Glomerular visceral epithelial cell (primary cell): Measurements from ENCODE around the gene TIMM17A.
"Not testable (repeated sequence)": the region's sequence is repeated elsewhere in the genome, so short reads cannot be mapped to it uniquely, and the experiment has no call there.

Source experiments
- DNase-seq: peaks from one replicate; pipeline ENCODE4 v3.0.0-alpha.2; 2016; ENCODE audit errors: extremely low spot score

Gene TIMM17A

DNA sequence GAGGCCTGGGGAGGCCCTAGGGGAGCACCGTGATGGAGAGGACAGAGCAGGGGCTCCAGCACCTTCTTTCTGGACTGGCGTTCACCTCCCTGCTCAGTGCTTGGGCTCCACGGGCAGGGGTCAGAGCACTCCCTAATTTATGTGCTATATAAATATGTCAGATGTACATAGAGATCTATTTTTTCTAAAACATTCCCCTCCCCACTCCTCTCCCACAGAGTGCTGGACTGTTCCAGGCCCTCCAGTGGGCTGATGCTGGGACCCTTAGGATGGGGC lies 60.3 kb downstream of the TIMM17A start:
- no peak for DNase-seq

DNA sequence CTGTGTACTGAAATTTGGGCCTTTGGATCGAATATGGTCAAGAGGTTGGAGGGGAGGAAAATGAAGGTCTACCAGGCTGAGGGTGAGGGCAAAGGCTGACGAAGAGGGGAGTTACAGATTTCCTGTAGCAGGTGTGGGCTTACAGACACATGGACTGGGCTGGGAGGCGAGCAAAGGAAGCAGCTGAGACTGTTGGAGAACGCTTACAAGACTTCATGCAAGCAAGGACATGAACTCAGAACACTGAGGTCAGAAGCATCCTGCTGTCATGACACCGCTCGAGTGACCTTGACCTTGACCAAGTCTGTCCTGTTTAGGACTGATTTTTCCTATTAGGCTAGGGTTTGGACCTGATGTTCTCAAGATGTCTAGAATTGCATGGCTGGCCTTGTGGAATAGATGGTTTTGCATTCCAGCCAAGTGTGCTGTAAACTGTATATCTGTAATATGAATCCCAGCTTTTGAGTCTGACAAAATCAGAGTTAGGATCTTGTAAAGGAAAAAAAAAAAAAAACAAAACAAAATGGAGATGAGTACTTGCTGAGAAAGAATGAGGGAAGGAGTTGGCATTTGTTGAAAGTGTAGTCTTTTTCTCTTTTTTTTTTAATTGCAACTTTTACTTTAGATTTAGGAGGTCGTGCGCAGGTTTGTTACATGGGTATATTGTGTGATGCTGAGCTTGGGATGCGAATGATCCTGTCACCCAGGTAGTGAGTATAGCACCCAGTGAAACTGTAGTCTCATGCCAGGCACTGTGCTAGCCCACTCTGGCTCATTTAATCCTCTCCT lies 60.9 kb downstream of the TIMM17A start:
- DNase-seq, result no peak

DNA sequence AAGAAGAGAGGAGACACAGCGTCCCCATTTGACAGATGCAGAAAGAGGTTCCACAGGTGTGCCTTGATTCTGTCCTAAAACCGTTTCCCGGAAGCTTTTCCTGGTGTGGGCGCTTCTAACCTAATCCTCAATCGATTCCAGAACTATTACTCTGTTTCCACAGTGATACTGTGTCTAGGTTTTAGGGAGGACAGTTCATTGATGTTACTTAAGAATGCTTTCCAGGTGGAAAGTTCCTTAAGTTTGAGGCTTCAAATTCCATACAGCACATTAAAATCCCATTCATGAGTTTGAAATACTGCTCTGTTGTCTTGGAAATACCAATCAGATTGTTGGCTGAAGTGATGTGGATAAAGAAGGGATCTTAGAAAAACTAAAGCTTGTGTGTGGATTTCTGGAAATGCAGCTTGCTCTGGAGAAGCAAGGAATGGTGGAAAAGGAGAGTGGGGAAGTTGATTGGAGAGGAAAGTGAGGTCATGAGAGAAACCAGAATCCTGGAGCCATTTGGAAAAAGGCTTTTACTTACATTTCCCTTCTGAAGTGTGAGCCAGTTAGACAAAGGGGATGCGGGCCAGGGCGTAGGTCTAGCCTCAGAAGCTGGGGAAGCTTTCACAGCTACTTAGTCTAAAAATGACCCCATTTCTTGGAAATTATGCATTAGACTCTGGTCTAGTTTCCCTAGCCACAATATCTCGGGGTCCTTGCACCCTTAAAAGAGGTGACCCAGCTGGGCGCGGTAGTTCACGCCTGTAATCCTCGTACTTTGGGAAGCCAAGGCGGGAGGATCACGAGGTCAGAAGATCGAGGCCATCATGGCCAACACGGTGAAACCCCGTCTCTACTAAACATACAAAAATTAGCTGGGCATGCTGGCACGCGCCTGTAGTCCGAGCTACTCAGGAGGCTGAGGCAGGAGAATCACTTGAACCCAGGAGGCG lies 61.8 kb downstream of the TIMM17A start:
- DNase-seq, result no peak

DNA sequence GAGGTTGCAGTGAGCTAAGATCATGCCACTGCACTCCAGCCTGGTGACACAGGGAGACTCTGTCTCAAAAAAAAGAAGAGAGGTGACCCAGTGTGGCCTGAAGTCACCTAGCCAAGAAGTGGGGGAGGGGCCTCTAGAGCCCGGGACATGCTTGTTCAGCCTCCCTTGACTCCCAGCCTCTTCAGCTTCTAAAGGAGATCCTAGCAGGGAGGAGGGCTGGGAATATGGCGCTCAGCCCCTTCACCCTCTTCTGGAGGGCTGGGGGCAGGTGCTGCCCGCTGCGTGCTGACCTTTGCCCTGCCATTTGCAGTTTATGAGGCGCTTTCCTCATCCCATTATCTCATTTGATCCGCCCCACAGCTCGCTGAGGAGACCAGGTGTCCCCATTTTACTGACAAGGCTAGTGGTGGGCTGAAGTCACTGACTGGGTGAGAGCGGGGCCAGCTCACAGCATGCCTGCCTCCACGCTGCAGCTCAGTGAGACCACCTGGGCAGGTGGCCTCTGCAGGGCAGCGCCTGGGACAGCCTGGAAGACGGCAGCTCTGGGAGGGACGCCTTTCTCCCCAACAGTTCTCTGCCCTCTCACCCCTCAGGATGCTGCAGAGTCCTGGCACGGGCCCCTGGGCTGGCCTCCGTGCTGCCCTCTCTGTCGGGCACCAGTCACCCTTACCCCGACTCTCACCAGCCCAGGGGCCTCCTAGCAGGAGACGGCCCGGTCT lies 62.6 kb downstream of the TIMM17A start:
- DNase-seq, result no peak

DNA sequence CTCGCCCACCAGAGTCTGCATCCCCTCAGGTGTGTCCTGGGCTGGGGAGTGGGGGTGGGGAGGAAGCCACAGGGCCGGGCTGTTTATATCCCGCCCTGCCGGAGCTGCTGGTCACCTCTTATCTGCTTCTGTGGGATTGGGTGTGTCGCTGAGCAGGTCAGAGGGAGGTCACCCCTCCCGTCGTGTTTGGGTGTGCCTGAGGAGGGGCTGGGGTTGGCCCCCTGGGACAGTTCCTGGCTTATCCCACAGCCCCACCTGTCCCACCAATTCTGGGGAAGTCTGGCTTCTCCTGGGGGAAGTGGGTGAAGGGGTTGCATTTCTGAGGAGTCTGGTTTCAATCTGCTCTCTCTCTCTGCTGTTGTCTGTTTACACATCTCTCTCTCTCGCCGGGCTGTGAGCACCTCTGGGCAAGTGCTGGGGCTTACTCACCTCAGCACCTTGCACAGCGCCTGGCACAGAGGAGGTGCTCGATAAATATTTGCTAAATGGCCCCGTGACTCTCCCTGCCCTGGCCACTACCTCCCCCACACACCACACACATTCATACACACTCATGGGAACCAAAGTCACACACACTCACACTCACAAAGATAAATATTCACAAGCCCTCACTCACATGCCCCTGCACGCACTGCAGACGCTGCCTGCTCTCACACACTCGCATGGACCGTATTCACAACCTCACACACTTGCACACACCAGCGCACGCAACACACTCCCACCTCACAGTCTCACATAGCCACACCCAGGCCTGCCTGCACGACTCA lies 63.3 kb downstream of the TIMM17A start:
- peak; percentile 53 for DNase-seq

DNA sequence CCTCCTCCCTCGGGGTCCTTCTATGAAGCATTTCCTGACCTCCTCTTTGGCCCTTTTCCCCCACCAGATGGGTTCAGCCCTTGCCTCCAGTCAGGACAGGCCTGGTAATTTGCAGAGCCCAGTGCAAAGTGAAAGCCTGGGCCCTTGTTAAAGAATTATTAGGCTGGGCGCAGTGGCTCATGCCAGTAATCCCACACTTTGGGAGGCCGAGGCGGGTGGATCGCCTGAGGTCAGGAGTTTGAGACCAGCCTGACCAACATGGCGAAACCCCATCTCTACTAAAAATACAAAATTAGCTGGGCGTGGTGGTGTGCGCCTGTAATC lies 63.9 kb downstream of the TIMM17A start:
- DNase-seq, result not testable (repeated sequence)
